ENCODE results near the gene CPA5. TPM values are rescaled to one million over a fixed set of nuclear protein-coding genes. Genes with fewer than 3 reads are reported as not detected.
"Not testable (repeated sequence)": the region's sequence is repeated elsewhere in the genome, so short reads cannot be mapped to it uniquely, and the experiment has no call there.

Gene CPA5
- total RNA-seq, 1 donor from 2014 or later: 0.91 TPM

DNA sequence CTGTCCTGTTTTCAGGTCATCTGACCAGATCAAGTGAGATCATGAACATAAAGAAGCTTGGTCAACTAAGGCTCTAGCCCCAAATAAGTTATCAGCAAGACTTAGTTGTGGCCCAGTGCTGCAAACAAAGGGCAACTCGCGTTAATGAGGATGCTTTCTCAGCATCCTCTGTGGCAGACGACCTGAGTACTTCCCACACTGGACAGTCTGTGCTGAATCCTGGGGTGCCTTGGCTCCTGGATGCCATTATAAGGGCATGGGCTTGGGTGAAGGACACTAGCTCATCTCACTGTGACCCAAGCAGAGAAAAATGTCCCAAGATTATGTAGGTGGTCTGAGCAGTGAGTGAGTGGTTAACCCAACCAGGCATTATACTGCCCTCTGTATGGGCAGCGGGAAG, 13.9 kb downstream of the CPA5 start:
- intact Hi-C loops (cut with micrococcal nuclease): no loop called here

DNA sequence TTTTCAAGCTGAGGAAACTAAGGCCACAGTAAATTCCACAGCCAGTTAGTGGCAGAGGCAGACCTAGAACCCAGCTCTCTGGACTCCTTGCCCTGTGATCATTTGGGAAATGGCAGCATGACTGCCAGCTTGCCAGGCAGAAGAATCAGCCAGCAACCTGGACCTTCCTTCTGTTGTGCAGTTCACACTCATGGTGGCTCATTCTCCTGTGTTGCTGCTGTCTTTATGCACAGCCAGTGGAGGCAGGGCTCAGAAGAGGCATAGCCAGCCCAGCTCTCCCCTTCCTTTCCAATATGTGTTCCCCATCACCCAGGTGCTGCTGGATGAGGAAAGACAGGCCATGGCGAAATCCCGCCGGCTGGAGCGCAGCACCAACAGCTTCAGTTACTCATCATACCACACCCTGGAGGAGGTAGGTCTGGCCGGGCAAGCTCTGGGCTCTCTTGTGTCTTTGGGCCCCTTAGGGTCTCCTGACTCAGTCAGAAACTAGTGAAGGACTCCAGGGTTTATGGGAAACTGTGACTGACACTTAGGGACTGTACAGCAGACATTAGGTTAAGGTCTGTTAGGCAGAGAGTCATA, 14.8 kb downstream of the CPA5 start:
- intact Hi-C loops (cut with micrococcal nuclease): no loop called here

DNA sequence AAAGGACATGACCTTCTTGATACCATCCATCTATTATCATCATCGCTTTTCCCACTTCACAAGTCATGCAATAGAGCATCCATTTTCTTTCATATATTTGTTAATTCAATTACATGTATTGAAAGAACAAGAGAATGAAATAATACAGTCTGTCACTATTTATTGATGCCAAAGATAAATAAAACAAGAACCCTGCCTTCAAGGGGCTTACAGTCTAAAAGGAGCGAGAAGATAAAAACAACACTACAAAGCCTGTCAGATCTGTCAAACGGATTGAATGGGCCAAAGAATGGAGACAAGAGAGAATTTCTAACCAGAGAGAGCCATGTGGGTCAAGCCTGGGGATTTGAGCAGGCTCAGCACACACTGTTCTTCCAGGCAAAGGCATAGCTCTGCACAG, 15.9 kb downstream of the CPA5 start:
- intact Hi-C loops (cut with micrococcal nuclease): no loop called here

DNA sequence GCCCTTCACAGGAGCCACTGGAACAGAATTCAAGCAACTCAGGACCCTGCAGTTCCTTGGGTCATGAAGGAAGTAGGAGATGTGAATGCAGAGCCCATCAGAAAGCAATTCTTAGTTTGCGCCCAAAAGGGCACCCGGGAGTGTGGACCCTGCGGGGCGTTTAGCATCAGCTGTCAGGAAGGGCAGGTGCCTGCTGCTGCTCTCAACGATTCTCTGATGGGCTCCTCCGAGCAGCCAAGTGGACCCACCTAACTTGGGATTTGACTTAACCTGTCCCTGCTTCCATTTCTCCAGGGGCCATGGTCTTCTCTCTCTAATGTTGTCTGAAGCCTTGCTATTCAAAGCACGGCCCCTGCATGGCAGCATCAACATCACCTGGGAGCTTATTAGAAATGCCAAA, 17.1 kb downstream of the CPA5 start:
- intact Hi-C loops (cut with micrococcal nuclease): no loop called here

DNA sequence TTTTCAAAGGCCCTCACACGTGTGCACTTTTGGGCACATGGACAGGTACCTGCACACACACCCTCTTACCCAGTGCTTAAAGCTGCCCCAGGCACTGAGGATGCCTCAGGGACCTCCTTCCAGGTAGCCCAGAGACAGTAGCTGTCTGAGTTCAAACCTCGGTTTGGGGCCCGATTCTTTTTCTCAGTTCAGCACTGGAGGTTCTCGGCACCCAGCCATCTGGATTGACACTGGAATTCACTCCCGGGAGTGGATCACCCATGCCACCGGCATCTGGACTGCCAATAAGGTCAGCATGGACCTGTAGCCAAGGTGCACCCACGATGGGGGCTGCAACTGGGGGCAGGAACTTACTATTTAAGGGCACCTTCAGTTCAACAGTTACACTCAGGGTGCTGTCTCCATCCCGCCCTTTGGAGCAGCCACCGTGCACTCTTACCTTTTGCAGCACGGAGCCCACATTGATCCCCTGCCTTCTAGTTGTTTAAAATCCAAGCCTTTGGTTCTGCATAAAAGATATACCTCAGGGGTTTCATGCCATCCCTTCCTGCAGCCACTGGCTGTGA, 17.7 kb downstream of the CPA5 start:
- intact Hi-C loops (cut with micrococcal nuclease): no loop called here

DNA sequence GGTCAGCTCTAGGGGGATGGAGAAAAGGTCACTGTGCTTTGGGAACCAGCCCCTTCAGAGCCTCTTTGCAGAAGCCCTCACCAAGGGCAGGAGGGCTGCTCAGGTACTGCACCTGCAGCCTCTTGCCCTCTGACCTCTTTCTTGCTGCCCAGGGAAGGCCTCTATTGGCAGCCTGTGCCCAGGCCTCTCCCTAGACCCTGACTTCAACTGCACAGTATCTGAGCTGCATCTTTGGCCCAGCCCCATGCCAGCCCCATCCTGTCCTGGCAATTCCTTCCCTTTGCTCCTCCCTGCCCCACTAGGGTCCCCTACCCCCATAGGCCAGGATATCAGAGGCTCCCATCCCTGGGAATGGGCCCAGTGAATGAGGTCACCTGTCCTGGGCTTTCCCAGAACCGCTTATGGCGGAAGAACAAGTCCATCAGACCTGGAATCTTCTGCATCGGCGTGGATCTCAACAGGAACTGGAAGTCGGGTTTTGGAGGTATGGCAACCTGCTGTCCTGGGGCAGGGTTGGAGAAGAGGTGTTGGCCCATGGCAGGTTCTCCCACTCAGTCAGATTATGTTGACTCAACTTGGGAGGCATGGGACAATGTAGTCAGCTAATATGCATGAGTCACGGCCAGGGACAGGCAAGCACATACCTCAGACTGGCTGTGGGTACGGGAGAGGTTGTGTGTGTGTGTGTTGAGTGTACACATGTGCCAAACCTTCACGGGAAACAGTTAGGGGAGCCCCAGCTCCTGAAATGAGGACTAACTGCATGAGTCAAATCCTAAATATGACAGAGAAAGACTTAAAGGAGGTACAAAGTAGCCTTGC, 18.6 kb downstream of the CPA5 start:
- intact Hi-C loops (cut with micrococcal nuclease): no loop called here

DNA sequence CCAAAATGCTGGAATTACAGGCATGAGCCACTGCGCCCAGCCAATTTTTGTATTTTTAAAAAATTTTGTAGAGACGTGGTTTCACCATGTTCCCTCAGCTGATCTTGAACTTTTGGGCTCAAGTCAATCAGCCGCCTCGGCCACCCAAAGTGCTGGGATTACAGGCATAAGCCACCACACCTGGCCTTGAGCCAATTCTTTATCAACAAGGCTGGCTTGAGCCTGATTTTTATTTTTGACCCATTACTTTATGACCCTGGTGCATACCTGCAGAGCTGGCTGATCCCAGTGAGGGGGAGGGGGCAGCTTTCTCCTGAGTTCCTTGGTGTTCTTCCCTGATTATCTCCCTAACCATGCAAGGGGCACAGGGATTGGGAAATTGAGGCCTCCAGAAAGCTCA, 19.8 kb downstream of the CPA5 start:
- intact Hi-C loops (cut with micrococcal nuclease): no loop called here

DNA sequence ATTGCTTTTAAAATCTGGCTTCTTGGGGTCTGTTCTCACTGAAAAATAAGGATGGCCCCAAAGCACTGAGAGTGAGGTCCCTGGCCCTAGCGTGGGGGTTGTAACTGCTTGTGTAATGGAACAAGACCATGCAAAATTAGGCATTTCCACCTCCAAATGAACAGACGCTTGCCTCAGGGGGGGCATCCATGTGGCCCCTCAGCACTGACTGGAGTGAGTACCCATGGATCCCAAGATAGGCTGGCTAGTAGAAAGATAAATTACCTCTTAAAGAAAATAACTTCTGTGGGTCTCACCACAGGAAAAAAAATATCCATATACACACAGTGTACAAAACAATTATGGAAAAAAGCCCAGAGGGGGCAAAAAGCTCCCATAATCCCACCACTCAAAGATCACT, 20.5 kb downstream of the CPA5 start:
- intact Hi-C loops (cut with micrococcal nuclease): no loop called here

DNA sequence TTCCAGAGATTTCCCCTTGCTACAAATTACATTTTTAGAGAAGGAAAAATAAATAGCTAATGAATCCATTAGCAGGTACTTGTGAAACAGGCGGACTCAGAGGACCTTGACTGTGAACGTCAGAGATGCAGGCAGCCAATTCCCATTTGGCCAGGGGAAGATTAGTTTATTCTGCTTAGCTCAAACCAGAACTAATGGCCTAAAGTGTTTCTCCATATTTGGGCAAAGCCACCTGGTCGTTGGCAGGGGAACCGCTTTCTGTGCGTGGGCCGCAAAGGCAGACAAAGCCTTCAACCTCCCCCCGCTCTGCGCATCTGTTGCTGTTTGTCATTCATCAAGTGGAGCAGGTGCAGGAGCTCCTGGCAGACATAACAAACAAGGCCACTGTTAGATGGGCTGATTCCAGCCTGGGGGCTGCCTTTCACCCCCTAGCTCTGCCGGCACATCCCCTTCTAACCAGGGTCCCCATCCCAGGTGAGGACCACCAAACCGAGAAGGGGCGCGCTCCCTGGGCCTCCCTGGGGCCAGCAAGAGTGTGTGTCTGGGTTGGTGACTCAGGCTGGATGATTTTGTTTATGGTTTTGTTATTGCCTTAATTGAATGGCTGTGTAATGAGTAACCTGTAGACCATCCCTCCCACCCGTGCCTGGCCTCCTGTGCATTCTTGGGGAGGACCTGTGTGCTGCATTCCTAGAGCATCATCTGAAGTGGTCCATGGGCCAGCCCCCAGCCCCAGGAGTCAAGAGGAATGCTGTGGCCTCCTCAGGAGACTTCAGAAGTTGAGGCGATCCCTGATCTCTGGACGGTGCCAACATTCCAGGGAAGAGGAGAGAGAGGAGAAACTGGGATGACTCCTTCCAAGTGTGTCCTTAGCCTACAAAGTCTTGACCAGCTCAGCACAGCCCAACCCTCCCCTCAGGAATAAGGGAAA, 21.2 kb downstream of the CPA5 start:
- intact Hi-C loops (cut with micrococcal nuclease): no loop called here

DNA sequence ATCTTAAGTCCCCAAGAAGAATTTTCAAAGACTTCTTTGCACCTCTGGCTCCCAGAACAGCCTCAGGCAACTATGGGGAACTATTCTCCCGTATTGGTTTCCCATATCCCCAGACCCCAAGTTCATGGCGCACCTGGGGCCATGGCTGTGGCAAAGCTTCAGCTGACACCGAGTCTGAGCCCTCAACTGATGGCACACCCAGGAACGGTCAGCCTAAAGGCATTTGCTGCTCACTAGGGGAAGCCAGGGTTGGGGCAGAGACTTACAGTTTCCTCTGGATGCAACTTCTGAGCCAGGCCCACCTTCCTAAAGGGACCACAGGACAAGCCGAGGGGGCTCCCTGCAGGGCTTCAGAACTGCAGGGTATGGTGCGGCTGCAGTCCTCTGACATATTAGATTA, 21.9 kb downstream of the CPA5 start:
- intact Hi-C loops (cut with micrococcal nuclease): no loop called here

DNA sequence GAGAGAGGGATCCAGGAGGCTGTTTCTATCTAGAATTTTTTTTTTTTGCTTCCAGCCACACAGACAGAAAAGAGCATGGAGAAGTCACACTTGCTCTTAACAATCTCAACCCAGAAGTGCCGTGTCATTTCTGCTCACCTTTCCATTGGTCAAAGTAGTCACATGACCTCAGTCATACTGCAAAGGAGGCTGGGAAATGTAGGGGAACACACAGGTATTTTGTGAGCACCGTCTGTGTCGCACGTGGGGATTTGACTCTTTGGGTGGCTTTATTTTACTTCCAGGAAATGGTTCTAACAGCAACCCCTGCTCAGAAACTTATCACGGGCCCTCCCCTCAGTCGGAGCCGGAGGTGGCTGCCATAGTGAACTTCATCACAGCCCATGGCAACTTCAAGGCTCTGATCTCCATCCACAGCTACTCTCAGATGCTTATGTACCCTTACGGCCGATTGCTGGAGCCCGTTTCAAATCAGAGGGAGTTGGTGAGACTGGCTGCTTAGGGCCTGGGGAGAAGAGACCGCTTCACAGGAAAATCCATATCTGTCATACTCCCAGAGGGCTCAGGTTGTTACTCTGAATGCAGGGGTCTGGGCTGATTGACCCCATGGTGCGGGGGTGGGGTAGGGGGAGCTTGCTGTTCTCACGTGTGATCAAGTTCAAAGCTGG, 22.6 kb downstream of the CPA5 start:
- intact Hi-C loops (cut with micrococcal nuclease): no loop called here

DNA sequence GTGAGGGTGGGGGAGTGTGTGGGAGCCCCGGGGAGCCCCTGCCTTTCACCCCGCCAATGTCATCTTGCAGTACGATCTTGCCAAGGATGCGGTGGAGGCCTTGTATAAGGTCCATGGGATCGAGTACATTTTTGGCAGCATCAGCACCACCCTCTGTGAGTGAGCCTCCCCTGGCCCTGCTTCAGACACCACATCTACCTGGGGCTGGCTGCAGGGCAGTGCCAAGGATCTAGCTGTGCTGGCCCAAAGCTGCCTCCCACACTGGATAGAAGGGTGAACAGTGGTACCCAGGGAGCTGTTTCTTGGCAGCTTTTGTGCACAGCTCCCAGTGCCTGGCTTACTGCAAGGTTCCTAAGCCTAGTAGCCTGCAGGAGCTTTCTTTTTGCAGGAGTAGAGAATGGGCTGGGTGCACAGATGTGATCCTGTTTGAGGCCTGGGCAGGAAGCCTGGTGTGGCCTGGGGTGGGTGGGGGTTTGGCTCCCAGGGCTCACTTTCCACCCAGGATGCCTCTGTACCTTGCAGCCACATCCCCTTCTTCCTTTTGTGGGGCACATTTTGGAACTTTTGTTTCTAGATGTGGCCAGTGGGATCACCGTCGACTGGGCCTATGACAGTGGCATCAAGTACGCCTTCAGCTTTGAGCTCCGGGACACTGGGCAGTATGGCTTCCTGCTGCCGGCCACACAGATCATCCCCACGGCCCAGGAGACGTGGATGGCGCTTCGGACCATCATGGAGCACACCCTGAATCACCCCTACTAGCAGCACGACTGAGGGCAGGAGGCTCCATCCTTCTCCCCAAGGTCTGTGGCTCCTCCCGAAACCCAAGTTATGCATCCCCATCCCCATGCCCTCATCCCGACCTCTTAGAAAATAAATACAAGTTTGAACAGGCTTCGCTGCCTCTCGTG, 23.5 kb downstream of the CPA5 start:
- intact Hi-C loops (cut with micrococcal nuclease): no loop called here

DNA sequence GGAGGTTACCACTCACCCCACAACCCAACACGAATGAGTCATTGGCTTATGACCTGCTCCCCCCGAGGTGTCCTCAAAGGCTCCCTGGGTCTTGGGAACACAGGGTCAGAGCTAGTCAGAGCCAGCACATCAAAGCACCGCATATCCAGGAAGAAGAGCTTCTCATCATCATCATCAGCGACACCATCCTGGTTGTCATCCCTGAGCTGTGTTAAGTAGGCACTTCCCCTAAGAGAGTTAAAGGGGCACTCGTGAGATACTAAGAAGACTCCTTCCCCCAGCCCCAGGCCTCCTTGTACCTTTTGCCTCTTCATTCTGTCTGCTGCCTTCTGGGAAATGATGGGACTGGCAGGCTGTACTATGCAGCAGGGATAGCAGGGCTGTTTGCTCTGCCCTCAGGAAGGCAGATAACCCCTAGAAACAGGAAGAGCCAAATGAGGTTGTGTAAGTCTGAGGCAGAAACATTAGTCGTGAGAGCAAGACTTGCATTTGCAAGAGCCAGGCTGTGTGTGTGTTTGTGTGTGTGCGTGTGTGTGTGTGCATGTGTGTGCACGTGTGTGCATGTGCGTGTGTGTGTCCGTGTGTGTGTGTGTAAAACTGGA, 24.6 kb downstream of the CPA5 start:
- intact Hi-C loops (cut with micrococcal nuclease): no loop called here

DNA sequence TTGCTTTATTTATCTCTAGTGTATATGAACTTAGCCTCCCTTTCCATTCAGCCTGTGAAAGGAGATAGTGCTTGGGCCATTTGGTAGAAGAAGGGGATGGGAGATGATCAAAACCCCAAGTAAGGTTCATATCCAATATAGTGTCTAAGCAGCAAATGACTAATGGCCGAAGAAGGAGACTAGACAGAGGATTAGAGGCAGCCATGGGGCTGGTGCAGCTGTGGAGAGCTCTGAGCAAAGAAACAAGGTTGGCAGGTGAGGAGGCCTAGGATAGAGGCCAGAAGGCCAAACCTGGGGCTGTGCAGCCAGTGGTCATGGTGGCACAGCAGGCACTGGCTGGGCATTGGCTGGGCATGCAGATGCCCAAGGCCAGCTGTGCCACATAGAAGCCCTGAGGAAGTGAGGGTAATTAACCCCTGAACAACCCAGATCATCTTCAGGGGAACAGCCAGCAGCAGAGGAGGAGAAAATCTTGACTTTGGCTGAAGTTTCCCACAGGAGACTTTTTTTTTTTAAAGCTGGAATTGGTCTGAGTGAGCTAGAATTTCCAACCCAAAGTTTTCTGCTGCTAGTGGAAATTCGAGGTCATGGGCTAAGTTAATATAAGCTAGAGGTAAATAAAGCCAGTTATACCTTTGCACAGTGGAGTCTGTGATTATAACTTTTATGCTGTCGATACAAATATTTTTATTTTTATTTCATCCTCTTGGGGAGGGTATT, 25.4 kb downstream of the CPA5 start:
- intact Hi-C loops (cut with micrococcal nuclease): no loop called here

DNA sequence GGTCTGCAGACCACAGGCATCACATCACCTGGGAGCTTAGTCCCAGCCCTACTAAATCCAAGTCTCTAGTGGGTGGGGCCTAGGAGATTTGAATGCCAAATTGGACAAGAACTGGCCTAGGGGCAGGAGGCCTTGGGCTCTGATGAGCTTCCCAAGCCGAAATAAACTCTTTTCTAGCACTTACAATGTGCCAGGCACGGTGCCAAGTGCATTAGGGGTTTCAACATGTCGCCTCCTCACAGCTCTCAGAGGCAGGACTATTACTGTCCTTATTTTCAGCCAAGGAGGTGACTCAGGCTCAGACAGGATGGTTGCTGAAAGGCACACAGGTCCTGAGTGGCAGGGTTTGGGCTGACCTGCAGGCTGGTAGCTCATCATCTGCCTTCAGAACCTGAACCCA, 26.4 kb downstream of the CPA5 start:
- intact Hi-C loops (cut with micrococcal nuclease): no loop called here

DNA sequence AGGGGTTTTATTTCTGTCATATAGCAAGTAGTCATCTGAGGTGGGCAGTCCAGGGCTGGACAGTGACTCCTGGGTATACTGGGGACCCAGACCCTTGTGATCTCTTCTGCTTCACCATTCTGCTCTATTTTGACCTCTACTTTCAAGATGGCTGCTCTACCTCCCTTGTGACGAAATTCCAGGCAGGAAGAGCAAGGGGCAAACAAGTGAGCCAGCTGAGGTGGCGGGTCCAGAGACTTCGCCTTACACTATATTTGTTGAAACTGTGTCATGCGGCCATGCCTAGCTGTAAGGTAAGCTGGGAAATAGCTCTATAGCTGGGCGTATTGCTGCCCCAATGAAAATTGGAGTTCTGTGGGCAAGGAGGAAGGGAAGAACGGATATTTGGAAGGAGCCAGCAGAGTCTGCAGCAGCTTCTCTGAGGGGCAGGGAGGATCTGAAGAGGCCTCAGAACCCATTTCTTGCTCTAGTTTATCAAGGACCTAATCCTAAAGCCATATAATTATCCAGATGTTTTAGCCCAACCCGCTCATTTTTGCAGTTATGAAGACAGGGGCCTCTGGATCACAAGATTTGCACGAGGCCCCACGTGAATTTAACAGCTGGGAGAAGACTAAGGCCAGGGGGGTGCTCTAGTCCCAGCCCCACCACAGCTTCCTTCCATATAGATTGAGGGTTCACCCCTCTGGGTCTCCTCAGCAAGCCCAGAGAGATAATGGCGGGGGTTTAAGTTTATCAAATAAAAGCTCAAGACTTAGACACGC, 28.0 kb downstream of the CPA5 start:
- intact Hi-C loops (cut with micrococcal nuclease): no loop called here

DNA sequence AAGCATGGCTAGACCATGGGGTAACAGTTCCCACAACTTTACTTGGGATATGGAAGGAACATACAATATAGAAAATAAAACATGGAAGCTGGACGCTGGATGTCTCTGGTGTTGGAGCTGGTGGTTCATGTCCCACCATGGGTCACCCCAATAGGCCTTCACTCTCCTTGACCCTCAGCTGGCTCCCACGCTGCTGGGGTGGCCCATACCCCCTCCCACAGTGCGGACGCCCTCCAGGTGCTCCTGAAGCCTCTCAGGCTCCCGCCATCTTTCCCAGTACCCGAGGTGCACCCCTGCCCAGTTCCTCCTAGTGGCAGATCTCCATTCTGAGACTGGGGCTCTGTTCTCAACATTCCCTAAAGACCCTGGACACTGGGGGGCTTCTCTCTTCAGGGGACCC, 29.9 kb downstream of the CPA5 start:
- intact Hi-C loops (cut with micrococcal nuclease): no loop called here

DNA sequence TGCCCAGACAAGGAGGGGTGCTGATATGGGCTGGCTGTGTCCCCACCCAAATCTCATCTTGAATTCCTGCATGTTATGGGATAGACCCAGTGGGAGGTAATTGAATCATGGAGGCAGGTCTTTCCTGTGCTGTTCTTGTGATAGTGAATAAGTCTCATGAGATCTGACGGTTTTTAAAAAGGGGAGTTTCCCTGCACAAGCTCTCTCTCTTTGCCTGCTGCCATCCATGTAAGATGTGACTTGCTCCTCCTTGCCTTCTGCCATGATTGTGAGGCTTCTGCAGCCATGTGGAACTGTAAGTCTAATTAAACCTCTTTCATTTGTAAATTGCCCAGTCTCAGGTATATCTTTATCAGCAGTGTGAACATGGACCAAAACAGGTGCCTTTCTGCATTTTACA, 31.8 kb downstream of the CPA5 start:
- intact Hi-C loops (cut with micrococcal nuclease): not testable (repeated sequence)

Measured in T-helper 1 cell treated with Interleukin-12 subunit alpha and Interleukin-12 subunit beta and Interleukin-4 antibody, amounts not matched to agents 30 ng/mL and 1 ng/mL, for 36 hours (primary cell).